Mesenchymal stem cell (in vitro differentiated cells and primary cell): ENCODE measurements around the gene NDUFB2.
A peak's percentile ranks its signal among the peaks of the same experiment; 100 is the strongest.
"Not testable (repeated sequence)": the region's sequence is repeated elsewhere in the genome, so short reads cannot be mapped to it uniquely, and the experiment has no call there.

Source experiments
- DNase-seq: peaks from one replicate; pipeline ENCODE4 v3.0.0-alpha.2; 2013
- H2AFZ ChIP-seq: one replicate; pipeline ENCODE4 v1.6.1; 2013; ENCODE audit warnings: low read depth, mild to moderate bottlenecking, control low read depth, inconsistent platforms, low read length, moderate library complexity
- H2AK5ac ChIP-seq: 2 replicates; pipeline ENCODE4 v1.6.1; 2013; ENCODE audit warnings: low read length, moderate library complexity, mild to moderate bottlenecking, inconsistent platforms; ENCODE audit not compliant: severe bottlenecking
- H2BK120ac ChIP-seq: one replicate; pipeline ENCODE4 v1.6.1; 2013; ENCODE audit warnings: low read depth, mild to moderate bottlenecking, inconsistent platforms, low read length, moderate library complexity
- H2BK12ac ChIP-seq, 2 experiments: one replicate each; pipeline ENCODE4 v1.6.1; 2013; ENCODE audit warnings: inconsistent platforms in 2 of 2, low read length in 2 of 2, mild to moderate bottlenecking in 2 of 2, moderate library complexity in 2 of 2, control low read depth in 1 of 2
- H2BK15ac ChIP-seq: one replicate; pipeline ENCODE4 v1.6.1; 2013; ENCODE audit warnings: mild to moderate bottlenecking, low read depth, inconsistent platforms; ENCODE audit not compliant: poor library complexity, severe bottlenecking
- H2BK5ac ChIP-seq: 2 replicates; pipeline ENCODE4 v1.6.1; 2013; ENCODE audit warnings: low read depth, mild to moderate bottlenecking, low read length, control low read depth, inconsistent platforms; ENCODE audit not compliant: poor library complexity, severe bottlenecking
- H3K14ac ChIP-seq, 2 experiments: one replicate each; pipeline ENCODE4 v1.6.1; 2013; ENCODE audit warnings: inconsistent platforms in 2 of 2, low read length in 2 of 2, control low read depth in 1 of 2, mild to moderate bottlenecking in 1 of 2, moderate library complexity in 1 of 2
- H3K18ac ChIP-seq, 2 experiments: one replicate each; pipeline ENCODE4 v1.6.1; 2013; ENCODE audit warnings: inconsistent platforms in 2 of 2, low read length in 2 of 2, control low read depth in 1 of 2, low read depth in 1 of 2, mild to moderate bottlenecking in 1 of 2
- H3K23ac ChIP-seq, 2 experiments: one replicate each; pipeline ENCODE4 v1.6.1; 2013; ENCODE audit warnings: inconsistent platforms in 2 of 2, low read length in 2 of 2, mild to moderate bottlenecking in 2 of 2, moderate library complexity in 2 of 2, control low read depth in 1 of 2
- H3K27ac ChIP-seq: 2 replicates; pipeline ENCODE4 v1.5.1; 2013; ENCODE audit warnings: mild to moderate bottlenecking, moderate library complexity, low read length, control low read depth, inconsistent platforms; ENCODE audit not compliant: poor library complexity, severe bottlenecking
- H3K27me3 ChIP-seq, 2 experiments: 2 replicates each; pipeline versions ENCODE4 v1.6.1 to v1.7.0; 2013; ENCODE audit warnings: low read length in 2 of 2, mild to moderate bottlenecking in 2 of 2, moderate library complexity in 2 of 2, control low read depth in 1 of 2, inconsistent platforms in 1 of 2; ENCODE audit not compliant: control insufficient read depth in 1 of 2, insufficient read depth in 1 of 2
- H3K36me3 ChIP-seq, 2 experiments: 2 replicates each; pipeline versions ENCODE4 v1.6.1 to v1.7.0; 2013; ENCODE audit warnings: low read length in 2 of 2, control low read depth in 1 of 2, inconsistent platforms in 1 of 2, low read depth in 1 of 2, mild to moderate bottlenecking in 1 of 2; ENCODE audit not compliant: insufficient read depth in 2 of 2, control insufficient read depth in 1 of 2
- H3K4ac ChIP-seq, 2 experiments: one replicate each; pipeline ENCODE4 v1.6.1; 2013; ENCODE audit warnings: inconsistent platforms in 2 of 2, low read length in 2 of 2, mild to moderate bottlenecking in 2 of 2, moderate library complexity in 2 of 2, control low read depth in 1 of 2, low read depth in 1 of 2
- H3K4me1 ChIP-seq: 2 replicates; pipeline ENCODE4 v1.6.1; 2013; ENCODE audit warnings: low read depth, low read length, control low read depth; ENCODE audit not compliant: control insufficient read depth, insufficient read depth
- H3K4me2 ChIP-seq: 2 replicates; pipeline ENCODE4 v1.6.1; 2013; ENCODE audit warnings: low read length, mild to moderate bottlenecking, inconsistent platforms; ENCODE audit not compliant: poor library complexity, severe bottlenecking
- H3K4me3 ChIP-seq, 2 experiments: 2 replicates each; pipeline versions ENCODE4 v1.5.1 to v1.7.0; 2013; ENCODE audit warnings: low read length in 2 of 2, mild to moderate bottlenecking in 2 of 2, control low read depth in 1 of 2, low read depth in 1 of 2; ENCODE audit not compliant: insufficient read depth in 1 of 2
- H3K79me1 ChIP-seq: replicated peaks from 2 replicates; pipeline ENCODE4 v1.6.1; 2013; ENCODE audit warnings: mild to moderate bottlenecking, control low read depth, low read length, inconsistent platforms; ENCODE audit not compliant: poor library complexity, severe bottlenecking
- H3K9ac ChIP-seq: 2 replicates; pipeline ENCODE4 v1.7.0; 2013; ENCODE audit warnings: mild to moderate bottlenecking, low read length, moderate library complexity
- H3K9me3 ChIP-seq: 2 replicates; pipeline ENCODE4 v1.7.0; 2013; ENCODE audit warnings: mild to moderate bottlenecking, low read length; ENCODE audit not compliant: control insufficient read depth
- H4K8ac ChIP-seq: one replicate; pipeline ENCODE4 v1.6.1; 2013; ENCODE audit warnings: inconsistent platforms, mild to moderate bottlenecking, low read length, moderate library complexity
- H4K91ac ChIP-seq: one replicate; pipeline ENCODE4 v1.6.1; 2013; ENCODE audit warnings: mild to moderate bottlenecking, low read length, inconsistent platforms
- WGBS: methylation state at CpG from one replicate; pipeline ENCODE4 v1.1.7; 2013; ENCODE audit warnings: mixed read lengths; 5-methylcytosine and 5-hydroxymethylcytosine counted together

Gene NDUFB2

GRCh38 chr7:140669352-140669751 lies 27.2 kb upstream of the NDUFB2 start:
- H2BK15ac ChIP-seq = no peak overlapping the region
- 89% methylated on average over 3 of the region's 3 CpGs for WGBS
- H3K4me1 ChIP-seq = peaks cover 13% of the 10 kb centered on the region
- H2BK5ac ChIP-seq = no peak overlapping the region
- H3K23ac ChIP-seq = no peak overlapping the region
- H3K18ac ChIP-seq = no peak overlapping the region
- no peak overlapping the region for H3K4me2 ChIP-seq
- H3K27ac ChIP-seq = no peak overlapping the region
- no peaks in the 10 kb centered on the region for H3K9me3 ChIP-seq
- no peak overlapping the region for H2AK5ac ChIP-seq
- H3K79me1 ChIP-seq = peaks cover 3% of the 10 kb centered on the region
- H3K36me3 ChIP-seq = no peaks in the 10 kb centered on the region
- no peak overlapping the region for H4K91ac ChIP-seq
- no peaks in the 10 kb centered on the region for H3K27me3 ChIP-seq
- H2BK12ac ChIP-seq = no peak overlapping the region
- no peak overlapping the region for H4K8ac ChIP-seq
- H3K9ac ChIP-seq = no peak overlapping the region
- H2BK120ac ChIP-seq = no peak overlapping the region
- H3K4me3 ChIP-seq = no peak overlapping the region
- H3K14ac ChIP-seq = no peak overlapping the region
- no peak overlapping the region for H2AFZ ChIP-seq
- no peak for DNase-seq
- H3K4ac ChIP-seq = no peak overlapping the region

GRCh38 chr7:140669862-140670261 lies 26.6 kb upstream of the NDUFB2 start:
- 92% methylated on average over 9 of the region's 10 CpGs for WGBS
- H3K4ac ChIP-seq, H3K4me3 ChIP-seq, H3K4me2 ChIP-seq, H3K9me3 ChIP-seq, H4K8ac ChIP-seq, H4K91ac ChIP-seq, H3K14ac ChIP-seq, H2AK5ac ChIP-seq, H3K27ac ChIP-seq, H2BK12ac ChIP-seq, H3K79me1 ChIP-seq, H2BK120ac ChIP-seq, H2BK5ac ChIP-seq, H2BK15ac ChIP-seq, H2AFZ ChIP-seq, DNase-seq, H3K18ac ChIP-seq, H3K23ac ChIP-seq, H3K9ac ChIP-seq, H3K27me3 ChIP-seq, H3K36me3 ChIP-seq: not testable (repeated sequence)
- peaks cover 15% of the 10 kb centered on the region for H3K4me1 ChIP-seq

GRCh38 chr7:140670343-140670935 lies 26.1 kb upstream of the NDUFB2 start:
- WGBS = 90% methylated on average over 3 of the region's 4 CpGs
- Histone ChIP-seq H3K36me3 (no peaks in the 10 kb centered on the region), H3K4me2 (no peak overlapping the region), H3K4ac (no peak overlapping the region), H3K27ac (no peak overlapping the region), H3K79me1 (peaks cover 3% of the 10 kb centered on the region), H2AK5ac (no peak overlapping the region), H4K91ac (no peak overlapping the region), H2BK15ac (no peak overlapping the region), H2BK12ac (no peak overlapping the region), H3K4me3 (no peak overlapping the region), H3K9ac (no peak overlapping the region), H3K23ac (no peak overlapping the region), H3K9me3 (no peaks in the 10 kb centered on the region), H3K27me3 (no peaks in the 10 kb centered on the region), H2AFZ (no peak overlapping the region), H3K18ac (no peak overlapping the region), H2BK120ac (no peak overlapping the region), H2BK5ac (no peak overlapping the region), H3K4me1 (peaks cover 17% of the 10 kb centered on the region), H4K8ac (no peak overlapping the region), H3K14ac (no peak overlapping the region)
- no peak for DNase-seq

- WGBS = 84% methylated on average over 15 of the region's 15 CpGs
- Histone ChIP-seq H2AFZ (no peak overlapping the region), H3K27ac (no peak overlapping the region), H3K23ac (no peak overlapping the region), H4K8ac (no peak overlapping the region), H3K9me3 (no peaks in the 10 kb centered on the region), H3K36me3 (peaks cover 0 to 9% of the 10 kb centered on the region in 2 experiments), H2AK5ac (no peak overlapping the region), H3K9ac (no peak overlapping the region), H3K4me2 (no peak overlapping the region), H2BK15ac (no peak overlapping the region), H2BK12ac (no peak overlapping the region), H4K91ac (no peak overlapping the region), H3K14ac (no peak overlapping the region), H2BK120ac (no peak overlapping the region), H2BK5ac (no peak overlapping the region), H3K79me1 (peaks cover 3% of the 10 kb centered on the region), H3K4ac (no peak overlapping the region), H3K4me1 (peaks cover 17% of the 10 kb centered on the region), H3K4me3 (peak overlapping the region in 1 of 2 experiments; percentile 63), H3K27me3 (no peaks in the 10 kb centered on the region), H3K18ac (no peak overlapping the region)
- no peak for DNase-seq
These were observed 24.5 kb upstream of the NDUFB2 start for GRCh38 chr7:140671966-140672365.
